ENCODE data around the gene ZNF823.

The ZNF823 gene

DNA sequence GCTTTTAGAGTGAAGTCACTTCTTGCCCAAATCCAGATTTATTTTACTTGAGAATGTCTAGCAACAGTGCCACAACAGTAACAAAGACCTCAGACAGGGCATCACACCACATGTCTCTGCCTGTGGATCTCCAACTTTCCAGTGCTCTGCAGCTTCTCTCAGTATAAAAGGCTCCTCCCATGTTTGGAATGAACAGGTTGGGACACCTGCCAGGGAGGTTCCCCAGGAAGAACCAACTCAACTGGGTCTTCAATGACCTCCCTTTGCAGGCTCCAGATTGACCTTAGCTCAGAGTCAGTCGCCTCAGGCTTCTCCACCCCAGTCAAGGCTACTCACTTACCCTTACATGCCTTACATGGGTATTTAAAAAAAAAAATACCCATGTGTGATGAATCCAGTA lies 3.4 kb downstream of the ZNF823 start:
- no peak for TF ChIP-seq CTCF (IDR thresholded peaks at IDR 0.05; ENCODE audit: low read depth, low read length)
- DNase-seq (ENCODE audit: extremely low read depth, low read depth), result no peak

GRCh38 chr19:11729586-11729985 lies 9.2 kb downstream of the ZNF823 start:
- no peak for TF ChIP-seq CTCF (IDR thresholded peaks at IDR 0.05; ENCODE audit: low read depth, low read length)

DNA sequence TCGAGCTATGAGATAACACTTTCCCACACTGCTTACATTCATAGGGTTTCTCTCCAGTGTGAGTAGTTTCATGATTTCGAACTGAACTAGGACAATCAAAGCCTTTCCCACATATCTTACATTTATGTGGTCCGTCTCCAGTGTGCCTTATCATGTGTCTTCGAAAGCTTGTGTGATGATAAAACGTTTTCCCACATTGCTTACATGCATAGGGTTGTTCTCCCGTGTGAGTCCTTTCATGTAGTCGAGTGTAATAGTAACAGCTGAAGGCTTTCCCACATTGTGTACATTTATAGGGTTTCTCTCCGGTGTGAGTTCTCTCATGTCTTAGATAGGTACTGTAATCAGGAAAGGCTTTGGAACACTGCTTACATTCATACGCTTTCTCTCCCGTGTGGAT lies 16.3 kb downstream of the ZNF823 start:
- no peak for TF ChIP-seq CTCF (IDR thresholded peaks at IDR 0.05; ENCODE audit: low read depth, low read length)
- DNase-seq (ENCODE audit: extremely low read depth, low read depth), result no peak

More at GRCh38 chr19:11729586-11729985, 9.2 kb downstream of the ZNF823 start:
- no peak for DNase-seq (ENCODE audit: extremely low read depth, low read depth)

DNA sequence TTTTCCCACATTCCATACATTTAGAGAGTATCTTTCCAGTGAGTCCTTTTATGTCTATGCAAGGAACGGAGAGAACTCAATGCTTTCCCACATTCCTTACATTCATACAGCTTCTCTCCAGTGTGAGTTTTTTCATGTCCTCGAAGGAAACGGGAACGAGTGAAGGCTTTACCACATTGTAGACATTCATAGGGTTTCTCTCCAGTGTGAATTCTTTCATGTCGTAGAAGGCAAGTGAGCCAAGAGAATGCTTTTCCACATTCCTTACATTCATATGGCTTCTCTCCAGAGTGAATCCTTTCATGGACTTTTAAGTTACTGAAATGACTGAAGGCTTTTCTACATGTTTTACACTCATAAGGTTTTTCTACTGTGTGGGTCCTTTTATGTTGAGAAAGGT lies 17.1 kb downstream of the ZNF823 start:
- no peak for TF ChIP-seq CTCF (IDR thresholded peaks at IDR 0.05; ENCODE audit: low read depth, low read length)
- DNase-seq (ENCODE audit: extremely low read depth, low read depth), result no peak

GRCh38 chr19:11710313-11710712 lies 28.4 kb downstream of the ZNF823 start:
- TF ChIP-seq CTCF (IDR thresholded peaks at IDR 0.05; ENCODE audit: low read depth, low read length), result no peak
- no peak for DNase-seq (ENCODE audit: extremely low read depth, low read depth)

- DNase-seq (ENCODE audit: extremely low read depth, low read depth), result no peak
- no peak for TF ChIP-seq CTCF (IDR thresholded peaks at IDR 0.05; ENCODE audit: low read depth, low read length)
Observed at GRCh38 chr19:11708457-11708856, 30.3 kb downstream of the ZNF823 start.

- no peak for DNase-seq (ENCODE audit: extremely low read depth, low read depth)
- no peak for TF ChIP-seq CTCF (IDR thresholded peaks at IDR 0.05; ENCODE audit: low read depth, low read length)
Observed at GRCh38 chr19:11705474-11705873, 33.3 kb downstream of the ZNF823 start.

Measured in AG09319 (cell line).